ENCODE data around the gene SAE1.

The SAE1 gene

GRCh38 chr19:47141695-47142094 is 11.1 kb downstream of the SAE1 start:
- ChIA-PET CTCF (no interaction called here), POLR2A (interaction anchor here (1.1 to 2.5 kb wide), 2 partner anchors 11 to 28 kb away, joined by 4 to 6 read pairs (median 5); partner anchors contain the start of genes SAE1 and ZC3H4)
- no peak for DNase-seq (ENCODE audit: extremely low spot score)
- TF ChIP-seq FOXM1 (IDR thresholded peaks at IDR 0.05; ENCODE audit: borderline replicate concordance) (no peak), PKNOX1 (IDR thresholded peaks at IDR 0.05) (no peak), FOXA1 (IDR thresholded peaks at IDR 0.05) (no peak), HDGF (IDR thresholded peaks at IDR 0.05; ENCODE audit: borderline replicate concordance) (no peak)

GRCh38 chr19:47142779-47143178 is 12.1 kb downstream of the SAE1 start:
- CTCF ChIA-PET: interaction anchor here (0.7 kb wide), 1 partner anchor 30 kb away, joined by 3 read pairs; no protein-coding TSS in a partner anchor
- POLR2A ChIA-PET: interaction anchor here (2.5 kb wide), 1 partner anchor 12 kb away, joined by 6 read pairs; the partner anchor contains the start of gene SAE1
- no peak for DNase-seq (ENCODE audit: extremely low spot score)
- TF ChIP-seq ELF4 (IDR thresholded peaks at IDR 0.05): no peak

- no peak for DNase-seq (ENCODE audit: extremely low spot score)
- TF ChIP-seq CTBP1 (IDR thresholded peaks at IDR 0.05; ENCODE audit: borderline replicate concordance) (no peak), TARDBP (IDR thresholded peaks at IDR 0.05) (no peak), ZNF384 (IDR thresholded peaks at IDR 0.05) (no peak), HDGF (IDR thresholded peaks at IDR 0.05; ENCODE audit: borderline replicate concordance) (no peak), BHLHE40 (IDR thresholded peaks at IDR 0.05; ENCODE audit: borderline replicate concordance) (no peak), SUZ12 (IDR thresholded peaks at IDR 0.05) (no peak), FOXK2 (IDR thresholded peaks at IDR 0.05) (no peak), L3MBTL2 (conservative IDR thresholded peaks at IDR 0.05) (no peak), ARNT (IDR thresholded peaks at IDR 0.05) (no peak), LEF1 (IDR thresholded peaks at IDR 0.05; ENCODE audit: borderline replicate concordance) (no peak), FOXM1 (IDR thresholded peaks at IDR 0.05; ENCODE audit: borderline replicate concordance) (no peak), PKNOX1 (IDR thresholded peaks at IDR 0.05) (no peak), FOXA1 (IDR thresholded peaks at IDR 0.05) (no peak), SP1 (IDR thresholded peaks at IDR 0.05) (no peak), NFRKB (IDR thresholded peaks at IDR 0.05) (no peak), ELF4 (IDR thresholded peaks at IDR 0.05) (no peak)
- POLR2A ChIA-PET: interaction anchor here (1.5 to 2.5 kb wide), 2 partner anchors 11 to 13 kb away, joined by 3 to 6 read pairs; partner anchors contain the start of gene SAE1
- CTCF ChIA-PET: interaction anchor here (0.7 kb wide), 1 partner anchor 31 kb away, joined by 3 read pairs; no protein-coding TSS in a partner anchor
Observed at GRCh38 chr19:47143322-47144073, 12.9 kb downstream of the SAE1 start.

GRCh38 chr19:47144630-47145029 is 14.0 kb downstream of the SAE1 start:
- ChIA-PET POLR2A (interaction anchor here (1.5 kb wide), 1 partner anchor 12 kb away, joined by 3 read pairs; no protein-coding TSS in a partner anchor), CTCF (no interaction called here)
- DNase-seq (ENCODE audit: extremely low spot score): no peak
- no peak for TF ChIP-seq CTBP1 (IDR thresholded peaks at IDR 0.05; ENCODE audit: borderline replicate concordance)
- no peak for TF ChIP-seq FOXM1 (IDR thresholded peaks at IDR 0.05; ENCODE audit: borderline replicate concordance)
- no peak for TF ChIP-seq NFRKB (IDR thresholded peaks at IDR 0.05)
- TF ChIP-seq L3MBTL2 (conservative IDR thresholded peaks at IDR 0.05): no peak
- TF ChIP-seq BHLHE40 (IDR thresholded peaks at IDR 0.05; ENCODE audit: borderline replicate concordance): no peak
- TF ChIP-seq LEF1 (IDR thresholded peaks at IDR 0.05; ENCODE audit: borderline replicate concordance): no peak
- TF ChIP-seq ARNT (IDR thresholded peaks at IDR 0.05): no peak
- no peak for TF ChIP-seq PKNOX1 (IDR thresholded peaks at IDR 0.05)
- no peak for TF ChIP-seq SP1 (IDR thresholded peaks at IDR 0.05)

- POLR2A ChIA-PET: no interaction called here
- CTCF ChIA-PET: interaction anchor here (1.0 kb wide), 1 partner anchor 98 kb away, joined by 5 read pairs; no protein-coding TSS in a partner anchor
- no peak for TF ChIP-seq LEF1 (IDR thresholded peaks at IDR 0.05; ENCODE audit: borderline replicate concordance)
- TF ChIP-seq ARNT (IDR thresholded peaks at IDR 0.05): no peak
- no peak for TF ChIP-seq L3MBTL2 (conservative IDR thresholded peaks at IDR 0.05)
- TF ChIP-seq BHLHE40 (IDR thresholded peaks at IDR 0.05; ENCODE audit: borderline replicate concordance): no peak
- TF ChIP-seq NFRKB (IDR thresholded peaks at IDR 0.05): no peak
- no peak for TF ChIP-seq SUZ12 (IDR thresholded peaks at IDR 0.05)
- no peak for TF ChIP-seq ZNF384 (IDR thresholded peaks at IDR 0.05)
- no peak for TF ChIP-seq ELF4 (IDR thresholded peaks at IDR 0.05)
- DNase-seq (ENCODE audit: extremely low spot score): no peak
Observed at GRCh38 chr19:47145639-47146486, 15.2 kb downstream of the SAE1 start.

- CTCF ChIA-PET: no interaction called here
- TF ChIP-seq FOXM1 (IDR thresholded peaks at IDR 0.05; ENCODE audit: borderline replicate concordance) (no peak), CTBP1 (IDR thresholded peaks at IDR 0.05; ENCODE audit: borderline replicate concordance) (no peak), FOXA1 (IDR thresholded peaks at IDR 0.05) (no peak)
- POLR2A ChIA-PET: no interaction called here
Observed at GRCh38 chr19:47146920-47147319, 16.3 kb downstream of the SAE1 start.

More at GRCh38 chr19:47146920-47147319, 16.3 kb downstream of the SAE1 start:
- no peak for DNase-seq (ENCODE audit: extremely low spot score)
